AG08396 (cell line): ENCODE data around the gene SHF.
A peak's percentile ranks its signal among the peaks of the same experiment; 100 is the strongest.

ENCODE experiments used
- DNase-seq: peaks from one replicate; pipeline ENCODE4 v3.0.0; 2012; ENCODE audit warnings: low spot score, mixed read lengths

SHF gene

DNA sequence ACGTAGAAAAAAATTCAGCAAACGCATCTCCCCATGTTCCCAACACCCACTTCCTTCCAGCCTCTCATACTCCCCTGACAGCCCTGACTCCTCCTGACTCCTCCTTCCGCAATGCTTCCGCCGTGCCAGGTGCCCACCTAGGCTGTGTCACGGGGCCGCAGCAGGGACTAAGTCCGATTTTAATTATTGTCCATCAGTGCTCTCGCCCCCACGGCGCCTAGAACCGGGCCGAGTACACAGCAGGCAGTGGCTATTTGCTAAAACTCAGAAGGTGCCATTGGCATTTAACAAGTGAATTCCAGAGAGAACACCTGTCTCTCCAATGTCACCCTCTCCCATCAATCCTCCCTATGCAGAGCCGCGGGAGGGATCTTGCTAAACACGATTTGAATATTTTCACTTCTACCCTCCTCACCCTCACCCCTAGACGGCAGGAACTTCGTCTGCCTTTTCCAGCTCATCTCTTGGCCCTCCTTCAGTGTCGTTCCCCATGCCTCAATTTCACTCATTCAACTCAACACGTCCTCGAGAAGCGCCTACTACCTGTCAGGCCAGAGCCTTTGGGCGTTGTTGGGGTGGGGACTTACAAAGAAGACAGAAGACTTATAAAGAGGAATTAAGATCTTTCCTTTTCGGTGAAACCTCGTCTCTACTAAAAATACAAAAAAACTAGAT is 11.5 kb upstream of the SHF start:
- no peak for DNase-seq

DNA sequence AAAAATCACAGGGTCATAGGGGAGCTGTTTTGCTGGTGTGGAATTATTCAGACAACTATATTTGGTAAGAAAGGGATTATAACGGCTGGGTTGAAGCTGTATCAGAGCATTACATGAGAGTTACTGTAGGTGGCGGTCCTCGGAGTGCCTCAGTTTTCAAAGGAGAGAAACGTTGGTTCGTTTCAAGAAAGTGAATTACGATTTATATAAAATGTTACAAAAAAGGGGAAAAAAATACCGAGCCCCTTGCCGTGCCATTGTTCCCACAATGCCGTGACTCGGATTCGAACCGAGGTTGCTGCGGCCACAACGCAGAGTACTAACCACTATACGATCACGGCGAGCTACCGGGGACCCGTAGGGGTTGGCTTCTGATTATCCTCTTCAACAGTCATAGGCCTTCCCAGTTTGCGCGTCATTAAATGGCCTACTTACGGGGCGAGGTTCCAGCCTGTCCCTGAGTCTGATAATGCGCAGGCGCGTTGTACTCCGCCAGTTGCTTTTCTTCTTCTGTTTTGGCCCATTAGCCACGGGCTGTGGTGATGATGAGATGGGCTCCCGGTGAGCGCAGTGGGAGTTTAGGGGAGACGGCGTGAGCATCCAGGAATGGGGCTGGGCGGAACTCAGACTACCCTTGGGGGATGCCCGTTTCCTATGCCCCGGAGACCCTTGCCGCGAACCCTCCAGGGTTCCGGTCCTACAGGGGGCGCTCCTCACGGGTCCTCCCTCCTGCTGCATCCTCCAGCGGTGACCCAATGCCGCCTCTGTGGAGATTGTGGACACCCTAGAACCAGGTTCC is 10.8 kb upstream of the SHF start:
- peak; percentile 91 for DNase-seq

DNA sequence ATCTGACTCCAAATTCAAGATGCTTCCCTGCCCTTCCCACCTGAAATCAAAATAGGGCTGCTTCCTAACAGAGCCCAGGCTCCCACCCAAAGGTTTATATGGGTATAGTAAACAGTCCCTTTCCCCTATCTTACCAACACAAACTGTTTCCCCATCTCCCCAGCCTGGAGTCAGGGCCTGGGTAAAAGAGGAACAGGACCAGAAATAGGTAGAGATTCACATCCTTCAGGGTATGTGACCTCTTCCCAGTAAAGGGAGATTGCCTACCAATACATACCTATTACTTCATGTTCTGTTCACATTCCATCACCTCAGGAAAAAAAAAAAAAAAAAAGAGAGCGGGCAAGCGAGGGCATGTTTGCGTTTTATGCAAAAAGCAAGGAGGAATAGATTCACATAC is 9.7 kb upstream of the SHF start:
- no peak for DNase-seq

DNA sequence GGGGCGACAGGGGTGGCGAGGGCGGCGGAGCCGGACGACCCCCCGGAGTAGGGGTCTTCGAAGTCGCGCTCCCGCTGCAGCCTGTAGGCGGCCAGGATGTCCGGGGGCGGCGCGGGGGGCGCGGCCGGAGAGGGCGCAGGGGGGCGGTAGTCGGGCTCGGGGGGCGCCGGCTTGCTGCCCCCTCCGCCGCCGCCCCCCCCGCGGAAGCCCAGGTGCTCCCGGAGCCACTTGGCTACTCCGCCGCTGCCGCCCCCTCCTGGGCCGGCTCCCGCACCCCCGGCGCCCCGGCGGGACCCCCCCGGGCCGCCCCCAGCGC is 230 bp downstream of the SHF start:
- DNase-seq: no peak

DNA sequence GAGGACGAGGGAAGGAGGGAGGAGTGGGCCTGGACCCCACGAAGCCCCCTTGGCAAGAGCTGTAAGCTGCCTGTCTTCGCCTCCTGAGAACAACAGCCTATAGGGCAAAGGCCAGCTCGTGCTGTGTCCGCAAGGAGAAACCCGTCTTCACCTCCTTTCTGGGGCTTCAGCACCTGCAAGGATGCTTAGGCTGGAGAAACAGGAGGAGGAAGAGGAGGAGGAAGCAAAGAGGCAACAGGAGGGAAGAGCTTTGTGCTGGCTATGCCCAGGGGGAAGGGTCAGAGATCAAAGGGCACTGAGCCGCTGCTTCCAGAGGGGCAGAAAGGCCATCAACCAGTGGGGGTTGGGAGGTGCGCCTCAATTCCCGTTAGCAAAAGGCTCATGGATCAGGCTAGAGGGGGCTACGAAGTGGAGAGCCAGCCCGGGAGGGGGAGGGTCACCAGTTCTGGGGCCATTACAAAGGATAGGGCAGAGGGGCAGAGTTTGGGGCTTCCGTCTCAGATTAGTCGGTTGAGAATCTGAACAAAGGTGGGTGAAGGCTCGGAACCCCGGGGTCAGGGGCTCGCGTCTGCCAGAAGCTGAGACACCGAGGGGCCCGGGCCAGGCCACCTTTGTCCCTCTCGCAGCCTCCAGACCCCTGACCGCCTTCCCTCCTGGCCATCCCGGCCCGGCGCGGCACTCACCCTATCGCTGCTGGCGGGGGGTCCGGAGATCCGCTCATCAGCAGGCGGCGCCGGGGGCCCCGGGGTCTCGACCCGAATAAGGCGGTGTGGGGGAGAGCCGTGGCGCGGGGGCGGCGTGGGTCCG is 792 bp downstream of the SHF start:
- no peak for DNase-seq

DNA sequence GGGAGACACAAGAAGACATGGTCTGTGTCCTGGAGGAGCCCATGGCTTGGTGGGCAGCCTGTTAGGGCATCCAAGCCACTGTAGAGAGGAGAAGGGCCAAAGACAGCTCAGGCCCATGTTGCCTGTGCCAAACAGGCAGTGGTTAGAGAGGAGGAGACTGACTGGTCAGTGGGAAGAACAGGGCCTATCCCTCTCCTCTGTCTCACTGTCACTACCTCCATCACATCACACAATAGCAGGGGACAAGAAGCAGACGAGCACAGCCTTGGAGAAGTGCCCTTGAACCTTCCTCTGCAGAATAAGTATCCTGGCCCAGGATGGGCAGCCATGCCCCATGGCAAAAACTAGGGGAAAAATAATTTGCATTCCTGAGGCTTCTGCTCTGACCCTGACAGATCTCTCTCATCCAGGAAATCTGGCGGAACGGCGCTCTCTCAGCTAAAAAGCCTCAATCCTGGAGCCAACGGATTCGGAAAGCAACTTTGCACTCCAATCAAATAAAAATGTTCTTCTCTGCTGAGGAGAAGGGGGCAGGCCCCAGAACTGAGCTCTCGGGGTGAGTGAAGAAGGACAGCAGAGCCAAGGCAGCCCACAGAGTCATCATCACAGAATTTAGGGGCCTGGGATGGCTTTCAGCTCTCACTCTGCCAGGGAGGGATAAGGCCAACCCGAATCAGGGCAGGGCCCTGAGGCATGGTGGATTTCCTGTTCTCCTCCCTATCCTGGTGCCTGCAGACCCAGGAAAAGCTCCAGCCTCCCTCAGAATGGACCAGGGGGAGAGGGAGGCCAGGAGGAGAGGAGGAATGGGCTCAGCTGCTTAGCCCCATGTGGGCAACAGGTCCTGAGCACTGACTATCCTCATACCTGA is 1.6 kb downstream of the SHF start:
- no peak for DNase-seq

DNA sequence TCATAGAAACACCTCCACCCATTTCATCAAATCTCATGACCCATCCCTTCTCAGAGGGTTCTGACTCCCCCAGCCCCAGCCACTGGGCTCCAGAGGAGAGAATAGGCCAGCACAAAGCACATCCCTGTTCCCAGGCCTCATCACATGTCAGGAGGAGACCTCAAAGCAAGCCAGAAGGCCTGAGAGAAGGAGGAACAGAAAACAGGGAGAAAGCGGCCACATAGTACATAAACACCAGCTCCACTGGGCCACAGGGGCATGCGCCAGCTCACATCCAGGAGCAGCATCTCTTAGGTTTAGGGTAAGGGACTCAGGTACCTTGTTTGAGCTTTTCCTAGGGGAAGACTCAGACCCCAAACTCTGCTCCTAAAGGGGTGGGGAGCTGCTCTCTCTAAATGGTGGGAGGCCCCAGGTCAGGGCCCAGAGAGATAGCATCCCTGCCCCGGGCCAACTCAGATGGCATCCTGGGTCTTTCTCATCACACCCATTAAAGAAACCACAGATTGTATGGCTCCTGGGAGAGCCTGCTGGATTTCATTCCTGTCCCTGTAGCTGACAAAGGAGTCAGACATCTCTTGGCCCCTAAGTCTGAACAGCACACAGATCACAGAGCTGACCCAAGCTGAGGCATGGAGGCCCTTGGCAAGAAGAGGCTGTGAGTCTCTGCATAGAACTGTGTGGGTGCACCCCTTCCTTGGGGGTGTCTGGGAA is 2.5 kb downstream of the SHF start:
- no peak for DNase-seq

DNA sequence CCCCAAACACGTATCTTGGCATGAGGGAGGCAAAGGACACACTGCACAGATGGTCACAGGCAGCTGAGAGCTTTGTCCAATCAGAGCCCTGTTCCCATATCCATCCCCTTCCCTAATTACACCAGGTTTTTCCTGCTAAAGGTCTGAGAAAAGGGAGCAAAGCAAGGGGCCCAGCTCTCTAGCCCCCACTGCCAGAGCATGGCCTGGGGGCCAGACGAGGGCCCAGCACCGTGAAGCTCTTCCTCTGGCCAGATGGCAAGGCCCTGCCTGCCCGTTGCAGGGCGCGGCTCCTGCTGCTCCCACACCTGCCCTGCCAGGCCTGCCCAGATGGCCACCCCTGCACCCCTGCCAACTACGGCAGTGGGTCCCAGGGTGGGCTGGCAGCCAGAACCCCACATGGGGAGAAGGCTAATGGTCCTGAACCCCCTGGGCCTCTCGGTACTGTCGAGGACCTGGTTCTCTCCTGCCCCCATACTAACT is 3.2 kb downstream of the SHF start:
- no peak for DNase-seq

DNA sequence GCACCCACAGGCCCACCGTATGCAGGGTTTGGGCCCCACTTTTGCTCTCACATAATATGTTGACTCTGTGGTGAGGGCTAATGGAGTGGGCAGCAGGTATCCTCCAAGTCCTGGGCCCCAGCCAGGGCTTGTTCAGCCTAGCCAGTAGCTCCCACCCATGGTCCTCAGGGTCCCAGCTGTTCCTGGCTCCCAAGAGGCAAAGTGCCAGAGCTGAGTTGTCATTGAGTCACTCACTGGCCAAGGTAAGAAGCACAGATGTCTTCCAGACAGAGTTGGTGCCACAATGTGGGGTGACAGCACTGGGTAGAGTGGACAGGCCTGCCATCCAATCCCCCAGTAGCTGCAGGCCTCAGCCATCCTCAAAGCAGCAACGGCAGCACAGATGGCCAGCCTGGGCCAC is 4.3 kb downstream of the SHF start:
- no peak for DNase-seq

DNA sequence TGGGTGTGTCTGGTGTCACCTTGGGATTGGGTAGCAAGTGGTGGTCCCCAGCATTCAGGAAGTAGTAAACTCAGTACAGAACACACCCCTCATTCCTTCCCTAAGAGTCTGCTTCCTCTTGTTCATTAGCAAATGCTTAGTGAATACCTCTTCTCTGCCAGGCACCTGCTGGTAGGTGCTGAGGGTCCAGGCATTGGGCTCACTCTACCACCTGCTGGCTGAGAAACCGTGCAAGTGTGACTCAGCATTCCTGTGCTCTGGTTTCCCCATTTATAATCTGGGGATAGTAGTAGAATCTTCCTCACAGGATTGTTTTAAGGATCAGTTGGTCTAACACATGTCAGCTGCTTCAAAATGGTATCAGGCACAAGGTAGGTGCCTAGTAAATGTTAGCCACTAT is 4.8 kb downstream of the SHF start:
- DNase-seq: no peak

DNA sequence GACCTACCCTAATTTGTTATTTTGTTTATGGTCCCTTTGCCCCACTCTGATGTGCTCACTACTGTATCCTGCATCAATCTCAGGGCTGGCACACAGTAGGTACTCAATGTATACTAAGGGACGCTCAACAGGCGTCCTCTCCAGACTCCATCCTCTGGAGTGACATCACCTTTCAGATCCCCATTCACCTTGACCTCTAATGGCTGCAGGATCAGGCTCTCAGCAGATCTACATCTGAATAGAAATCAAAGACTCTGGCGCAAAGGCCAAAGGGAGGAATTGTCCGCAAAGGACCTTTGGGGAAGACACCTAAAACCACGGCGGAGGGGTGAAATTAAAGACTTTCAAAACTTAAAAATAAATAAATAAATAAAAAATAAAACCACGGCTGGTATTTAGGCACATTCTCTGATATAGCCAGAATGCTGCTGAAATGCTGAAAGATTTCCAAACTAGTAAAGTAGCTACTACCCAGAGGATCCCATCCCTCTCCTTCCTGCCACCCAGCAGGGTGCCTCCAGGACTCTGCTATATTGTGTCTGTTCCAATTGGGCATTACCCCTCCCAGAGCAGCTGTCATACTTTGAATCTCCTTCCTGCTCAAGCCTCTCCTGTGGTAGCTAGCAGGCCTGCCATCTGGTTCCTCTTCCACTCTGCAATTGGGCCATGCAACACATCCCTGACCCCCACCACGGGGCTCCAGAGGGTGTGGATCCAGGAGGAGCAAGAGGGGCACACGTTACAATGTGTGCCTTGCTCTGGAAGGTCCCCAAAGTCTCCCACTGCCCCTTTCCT is 6.1 kb downstream of the SHF start:
- no peak for DNase-seq

DNA sequence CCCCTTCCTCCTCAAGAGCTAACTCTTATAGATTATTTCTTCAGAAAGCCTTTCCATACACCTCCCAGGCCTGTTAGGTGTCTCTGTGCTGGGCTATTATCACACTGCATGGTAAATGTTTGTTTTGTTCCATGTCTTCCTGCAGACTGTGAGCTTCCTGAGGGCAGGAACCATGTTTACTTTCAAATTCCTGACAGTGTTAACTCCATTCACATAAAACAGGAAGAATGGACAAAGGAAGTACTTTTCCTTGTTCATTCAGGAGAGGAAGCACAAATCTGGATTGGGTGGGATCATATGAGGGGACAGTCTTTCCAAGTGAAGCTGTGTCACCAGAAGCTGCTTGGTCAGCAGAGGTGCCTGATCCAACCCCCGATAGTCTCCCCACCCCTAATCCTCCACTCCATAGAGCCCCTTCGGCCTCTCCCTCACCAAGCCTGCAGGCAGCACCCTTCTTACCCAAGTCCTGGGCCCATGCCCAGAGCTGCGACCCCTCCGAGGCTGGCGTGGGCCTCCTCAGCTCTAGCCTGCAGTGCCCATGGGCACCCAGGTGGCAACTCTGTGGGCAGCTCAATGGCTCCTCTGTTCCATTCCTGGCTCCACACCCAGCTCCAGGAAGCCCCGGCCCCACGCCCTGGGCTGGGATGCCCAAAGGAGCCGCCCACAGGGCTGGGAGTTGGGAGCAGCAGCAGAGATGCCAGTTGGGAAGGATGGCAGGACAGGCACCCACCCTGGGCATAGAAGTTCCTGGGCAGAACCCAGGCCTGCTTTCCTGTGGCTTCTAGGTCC is 6.9 kb downstream of the SHF start:
- no peak for DNase-seq

DNA sequence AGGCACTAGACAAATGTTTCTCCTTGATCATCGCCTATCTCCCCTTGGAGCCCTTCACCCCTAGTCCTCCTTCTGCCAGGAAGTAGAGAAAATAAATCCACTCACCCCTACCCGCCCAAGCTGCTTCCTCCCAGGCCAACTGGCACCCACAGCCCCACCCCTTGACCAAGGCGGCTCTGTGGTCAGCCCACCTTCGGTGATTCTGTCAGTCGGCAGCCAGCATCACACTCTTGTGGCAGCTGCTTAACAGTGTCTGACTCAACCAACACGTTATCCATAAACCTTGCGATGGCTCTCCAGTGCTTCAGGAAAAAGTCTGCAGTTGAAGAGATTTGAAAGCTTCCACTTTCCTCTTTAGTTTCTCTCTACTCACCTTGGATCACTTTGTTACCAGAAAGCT is 7.6 kb downstream of the SHF start:
- DNase-seq: no peak

DNA sequence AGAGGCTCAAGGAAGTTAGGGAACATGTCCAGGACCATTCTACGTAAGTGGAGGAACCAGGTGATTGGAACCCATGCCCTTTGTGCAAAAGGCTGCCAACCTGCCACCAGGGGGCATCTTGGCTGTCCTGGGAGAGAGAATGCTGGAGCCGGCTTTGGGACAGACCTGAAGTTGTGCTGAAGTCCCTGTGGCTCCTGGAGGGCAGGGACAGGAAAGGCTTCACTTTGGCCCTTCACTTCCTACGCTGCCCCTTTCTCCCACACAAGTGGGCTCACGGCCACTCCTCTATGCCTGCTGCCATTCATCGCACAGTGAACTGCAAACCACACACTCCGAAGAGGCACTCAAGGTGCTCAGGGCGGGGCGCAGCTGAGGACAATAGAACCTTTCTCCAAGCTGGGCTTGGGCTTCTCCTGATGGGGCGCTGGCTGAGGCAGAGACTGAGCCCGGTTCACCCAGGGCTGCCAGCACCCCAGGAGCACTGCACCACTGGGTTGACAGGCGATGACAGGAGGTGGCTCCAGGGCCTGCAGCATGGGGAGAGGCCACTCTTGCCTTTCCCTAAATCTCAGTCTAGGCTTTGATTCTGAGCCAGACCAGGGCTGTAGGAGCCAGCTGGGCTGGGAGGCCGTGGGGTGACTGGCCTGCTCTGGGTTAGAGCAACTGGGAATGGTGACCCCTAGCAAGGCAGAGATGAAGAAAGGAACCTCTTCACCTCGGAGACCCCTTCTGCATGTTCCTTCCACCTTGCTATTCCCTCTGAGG is 8.4 kb downstream of the SHF start:
- no peak for DNase-seq

DNA sequence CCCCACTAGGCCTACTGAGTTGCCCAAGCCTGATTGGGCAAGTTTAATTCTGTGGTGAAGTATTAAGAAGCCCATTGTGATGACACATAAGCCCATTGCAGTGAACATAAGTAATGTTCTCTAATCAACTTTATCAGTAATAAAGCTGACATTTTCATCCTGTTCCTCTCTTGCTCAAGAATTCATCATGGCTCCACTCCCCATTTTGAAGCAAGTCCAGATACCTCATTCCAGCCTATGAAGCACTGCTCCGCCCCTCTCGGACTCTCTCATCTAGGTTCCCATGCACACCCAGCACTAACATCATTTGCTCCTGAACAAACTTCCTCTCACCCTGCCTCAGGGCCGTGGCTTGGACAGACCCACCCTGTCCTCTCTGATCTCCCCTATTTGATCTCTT is 10.5 kb downstream of the SHF start:
- DNase-seq: no peak

DNA sequence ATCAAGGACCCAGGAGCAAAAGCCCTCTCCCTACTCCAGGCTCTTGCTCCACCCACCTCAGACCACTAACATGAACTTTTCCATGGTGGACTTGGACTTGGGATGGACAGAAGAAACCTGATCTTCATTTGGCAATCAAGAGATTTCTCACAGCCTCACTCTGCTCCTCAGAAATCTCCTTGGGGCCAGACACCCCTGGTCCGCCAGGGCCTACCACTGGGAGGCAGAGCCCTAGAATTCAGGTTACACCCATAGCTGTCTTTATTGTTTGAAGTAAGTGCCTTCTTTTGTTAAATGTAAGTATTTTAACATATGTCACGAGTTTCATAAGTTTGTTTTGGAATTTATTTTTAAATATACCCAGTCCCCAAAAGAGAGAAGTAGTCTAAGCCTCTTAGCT is 13.2 kb downstream of the SHF start:
- no peak for DNase-seq

DNA sequence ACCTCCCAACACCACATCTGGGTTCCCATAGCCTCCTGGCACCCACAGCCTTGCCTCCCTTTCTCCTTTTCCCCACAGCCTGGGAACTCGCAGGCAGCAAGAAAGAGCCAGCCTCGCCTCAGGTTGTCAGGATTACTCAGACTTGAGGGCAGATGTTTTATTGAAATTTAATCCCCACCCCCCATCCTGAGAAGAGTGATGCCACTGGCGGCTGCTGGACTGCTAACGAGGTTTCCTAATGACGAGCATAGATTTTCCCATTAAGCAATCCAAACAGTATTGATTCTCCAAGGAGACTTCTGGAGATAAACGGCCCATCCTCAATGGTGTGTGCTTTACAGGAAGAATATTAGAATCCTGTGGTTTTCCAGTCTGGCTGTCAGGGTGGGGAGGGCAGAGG is 13.7 kb downstream of the SHF start:
- no peak for DNase-seq

DNA sequence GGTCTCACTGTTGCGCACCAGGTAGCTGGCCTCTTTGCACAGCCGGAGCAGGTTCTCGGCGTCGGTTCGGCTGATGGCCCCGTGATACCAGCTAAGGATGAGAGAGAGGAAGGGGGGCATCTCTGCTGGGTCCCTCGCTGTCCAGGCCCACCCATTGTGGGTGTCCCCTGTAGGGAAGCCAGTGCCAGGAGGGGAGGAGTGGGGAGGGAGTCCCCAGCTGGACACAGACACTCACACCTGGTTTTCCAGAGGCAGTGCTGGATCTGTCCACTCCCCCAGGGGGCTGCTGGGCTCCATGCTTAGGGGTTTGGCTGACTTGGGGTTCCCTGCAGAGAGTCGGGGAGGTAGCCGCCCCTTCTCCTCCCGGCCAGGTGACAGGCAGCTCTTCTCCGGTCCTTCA is 15.9 kb downstream of the SHF start:
- DNase-seq: no peak
